ENCODE data around the gene HIVEP3.

Gene HIVEP3

GRCh38 chr1:41479000-41479807 is 439.5 kb downstream of the HIVEP3 start:
- no peak for TF ChIP-seq CTCF (IDR thresholded peaks at IDR 0.05; ENCODE audit: low read depth, low read length, missing control alignments)
- H3K4me3 ChIP-seq (ENCODE audit: low read depth, low read length) = no peak overlapping the region
- DNase-seq (ENCODE audit: low read depth) = no peak

DNA sequence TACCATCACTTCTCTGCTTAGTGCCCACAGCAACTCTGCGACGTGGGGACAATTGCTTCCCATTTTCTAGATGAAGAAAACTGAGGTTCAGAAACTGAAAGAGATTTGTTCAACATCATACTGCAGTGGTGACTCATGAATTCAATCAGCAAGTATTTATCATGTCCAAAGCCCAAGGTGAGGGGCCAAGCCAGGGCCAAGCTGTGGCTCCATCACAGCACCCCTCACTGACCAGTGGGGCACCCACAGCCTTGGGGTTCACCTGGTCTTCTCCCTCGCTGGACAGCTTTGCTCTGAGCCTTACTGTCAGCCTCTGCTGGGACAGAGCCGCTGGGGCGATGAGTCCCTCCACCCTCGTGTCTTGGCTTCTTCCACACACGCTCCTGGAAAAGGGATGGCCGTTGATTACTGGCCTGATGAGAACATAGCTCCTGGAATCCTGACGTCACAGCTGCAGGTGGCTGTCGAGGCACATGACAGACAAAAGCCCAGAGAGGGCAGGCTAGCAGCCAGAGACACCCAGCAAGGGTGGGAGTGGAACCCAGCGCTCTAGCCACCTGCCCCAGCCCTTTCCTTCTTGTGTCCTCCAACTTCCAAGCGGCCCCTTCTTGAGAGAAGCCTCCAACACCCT is 440.5 kb downstream of the HIVEP3 start:
- no peak for DNase-seq (ENCODE audit: low read depth)
- H3K4me3 ChIP-seq (ENCODE audit: low read depth, low read length) = no peak overlapping the region
- TF ChIP-seq CTCF (IDR thresholded peaks at IDR 0.05; ENCODE audit: low read depth, low read length, missing control alignments) = no peak

- H3K4me3 ChIP-seq (ENCODE audit: low read depth, low read length) = no peak overlapping the region
- no peak for TF ChIP-seq CTCF (IDR thresholded peaks at IDR 0.05; ENCODE audit: low read depth, low read length, missing control alignments)
- no peak for DNase-seq (ENCODE audit: low read depth)
Measured at GRCh38 chr1:41476807-41477361, 441.8 kb downstream of the HIVEP3 start.

- H3K4me3 ChIP-seq (ENCODE audit: low read depth, low read length) = no peak overlapping the region
- DNase-seq (ENCODE audit: low read depth) = no peak
- TF ChIP-seq CTCF (IDR thresholded peaks at IDR 0.05; ENCODE audit: low read depth, low read length, missing control alignments) = no peak
Measured at GRCh38 chr1:41475859-41476567, 442.7 kb downstream of the HIVEP3 start.

DNA sequence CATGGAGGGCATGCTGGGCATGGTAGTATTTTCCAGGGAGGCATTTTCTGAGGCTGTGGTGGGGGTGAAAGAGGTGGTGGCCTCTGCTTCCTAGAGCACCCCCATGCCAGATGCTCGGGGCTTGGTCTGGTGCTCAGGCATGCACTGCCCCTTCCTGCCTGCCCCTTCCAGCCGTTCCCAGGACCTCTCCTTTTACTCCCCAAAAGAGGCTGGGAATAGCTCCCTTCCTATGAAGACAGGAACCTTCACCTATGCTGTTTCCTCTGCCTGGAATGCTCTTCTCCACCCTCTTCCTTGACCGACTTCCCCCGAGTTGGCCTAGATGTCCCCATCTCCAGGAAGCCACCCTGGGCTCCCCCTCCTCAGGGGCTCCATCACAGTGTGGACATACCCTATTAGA is 443.4 kb downstream of the HIVEP3 start:
- no peak for DNase-seq (ENCODE audit: low read depth)
- no peak for TF ChIP-seq CTCF (IDR thresholded peaks at IDR 0.05; ENCODE audit: low read depth, low read length, missing control alignments)
- no peak overlapping the region for H3K4me3 ChIP-seq (ENCODE audit: low read depth, low read length)

DNA sequence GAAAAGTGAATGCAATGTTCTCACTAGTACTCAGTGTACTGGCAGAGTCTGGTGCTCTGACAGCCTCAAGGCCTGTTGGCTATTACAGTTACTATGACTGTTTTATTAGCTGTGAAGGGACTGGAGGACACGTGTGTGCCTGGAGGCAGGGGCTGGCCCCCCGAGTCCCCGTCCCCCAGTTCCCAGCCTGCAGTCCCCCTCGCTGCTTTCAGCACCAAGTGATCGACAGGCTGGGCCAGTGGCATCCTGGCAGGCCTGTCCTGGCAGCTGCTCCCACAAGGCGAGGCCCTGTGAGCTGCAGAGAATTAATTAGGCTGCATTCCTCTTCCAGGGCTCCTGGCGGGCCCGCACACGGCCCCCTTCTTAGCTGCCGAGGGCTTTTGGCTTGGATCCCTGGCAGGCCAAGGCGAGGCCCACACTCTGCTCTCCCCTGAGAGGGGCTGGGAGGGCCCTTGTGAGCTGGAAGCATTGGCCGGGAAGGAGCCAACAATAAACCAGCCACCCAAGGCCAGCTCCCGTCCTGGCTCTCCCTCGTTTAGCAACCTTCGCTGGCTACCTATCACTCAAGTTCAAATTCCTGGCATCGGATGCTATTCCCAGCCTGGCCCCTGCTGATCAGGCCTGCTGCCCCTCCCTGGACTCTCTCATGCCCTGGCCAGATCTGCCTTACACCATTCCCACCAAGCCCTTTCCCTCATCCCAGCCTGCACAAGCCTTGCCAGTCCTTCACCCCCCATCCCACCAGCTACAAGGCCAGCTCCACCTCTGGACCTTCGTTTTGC is 444.0 kb downstream of the HIVEP3 start:
- no peak overlapping the region for H3K4me3 ChIP-seq (ENCODE audit: low read depth, low read length)
- DNase-seq (ENCODE audit: low read depth) = no peak
- no peak for TF ChIP-seq CTCF (IDR thresholded peaks at IDR 0.05; ENCODE audit: low read depth, low read length, missing control alignments)

Measured in GM12864 (cell line).